Breast epithelium (tissue), 4 donors: ENCODE data around the gene CHIT1. TPM values are rescaled to one million over a fixed set of nuclear protein-coding genes. Genes with fewer than 3 reads are reported as not detected.
A peak's percentile ranks its signal among the peaks of the same experiment; 100 is the strongest.

Experiments
- DNase-seq, 2 donors: peaks; one replicate each; pipeline ENCODE4 v3.0.0-alpha.2; 2019; ENCODE audit warnings: low spot score in 2 of 2
- H3K27ac ChIP-seq, 2 donors: fragments of 200-600 bp; sonication (generic) in 1 of 2; one replicate each; pipeline ENCODE4 v1.5.1; 2016 to 2019; ENCODE audit warnings: mild to moderate bottlenecking in 1 of 2
- H3K27me3 ChIP-seq, 2 donors: fragments of 200-600 bp; sonication (generic) in 1 of 2; one replicate each; pipeline versions ENCODE4 v1.5.1 to v1.6.0; 2017 to 2019; ENCODE audit warnings: control low read depth in 1 of 2, mild to moderate bottlenecking in 1 of 2
- H3K36me3 ChIP-seq: fragments of 200-600 bp; one replicate; pipeline ENCODE4 v1.5.1; 2019
- H3K4me1 ChIP-seq, 2 donors: fragments of 200-600 bp; sonication (generic); one replicate each; pipeline ENCODE4 v1.5.1; 2016 to 2019; ENCODE audit warnings: control low read depth in 1 of 2
- H3K4me3 ChIP-seq, 3 donors: fragments of 200-600 bp; sonication (generic); 1 replicate in 2 of 3; 2 replicates in 1 of 3; pipeline ENCODE4 v1.5.1; 2016 to 2019; ENCODE audit warnings: mild to moderate bottlenecking in 3 of 3, moderate library complexity in 2 of 3
- H3K9me3 ChIP-seq, 2 donors: fragments of 200-600 bp; sonication (generic) in 1 of 2; one replicate each; pipeline ENCODE4 v1.5.1; 2016 to 2019; ENCODE audit warnings: control low read depth in 1 of 2
- POLR2A ChIP-seq: fragments of 450-650 bp; IDR thresholded peaks from one replicate; pipeline ENCODE4 v1.6.1; 2016; ENCODE audit warnings: antibody characterized with exemption, mild to moderate bottlenecking, moderate library complexity
- POLR2AphosphoS5 ChIP-seq, 3 donors: sonication (generic); formaldehyde crosslinking; IDR thresholded peaks; one replicate each; pipeline ENCODE4 v1.6.1; 2017; ENCODE audit warnings: antibody characterized with exemption in 3 of 3
- intact Hi-C: fragments of 100-400 bp; cut with DNase I; formaldehyde crosslinking; loops from one replicate; pipeline ENCODE4 v1.15.1; 2023; ENCODE audit warnings: low total_unique reads
- total RNA-seq, 3 donors: library from RNA; depleted of rRNA; stranded (reverse); fragments of >200 nt; gene quantifications; one replicate each; pipeline ENCODE4 v1.1.0, GENCODE V29; 2016
- TF ChIP-seq, protein P1 (sequence below), 3 donors: fragments of 450-650 bp; IDR thresholded peaks; one replicate each; pipeline ENCODE4 v1.5.1; 2016 to 2017; ENCODE audit warnings: antibody characterized with exemption in 3 of 3, mild to moderate bottlenecking in 3 of 3, moderate library complexity in 3 of 3

Gene CHIT1
- total RNA-seq, 3 donors from 2014 or later = 5.1 to 15.2 TPM; not detected in 1

DNA sequence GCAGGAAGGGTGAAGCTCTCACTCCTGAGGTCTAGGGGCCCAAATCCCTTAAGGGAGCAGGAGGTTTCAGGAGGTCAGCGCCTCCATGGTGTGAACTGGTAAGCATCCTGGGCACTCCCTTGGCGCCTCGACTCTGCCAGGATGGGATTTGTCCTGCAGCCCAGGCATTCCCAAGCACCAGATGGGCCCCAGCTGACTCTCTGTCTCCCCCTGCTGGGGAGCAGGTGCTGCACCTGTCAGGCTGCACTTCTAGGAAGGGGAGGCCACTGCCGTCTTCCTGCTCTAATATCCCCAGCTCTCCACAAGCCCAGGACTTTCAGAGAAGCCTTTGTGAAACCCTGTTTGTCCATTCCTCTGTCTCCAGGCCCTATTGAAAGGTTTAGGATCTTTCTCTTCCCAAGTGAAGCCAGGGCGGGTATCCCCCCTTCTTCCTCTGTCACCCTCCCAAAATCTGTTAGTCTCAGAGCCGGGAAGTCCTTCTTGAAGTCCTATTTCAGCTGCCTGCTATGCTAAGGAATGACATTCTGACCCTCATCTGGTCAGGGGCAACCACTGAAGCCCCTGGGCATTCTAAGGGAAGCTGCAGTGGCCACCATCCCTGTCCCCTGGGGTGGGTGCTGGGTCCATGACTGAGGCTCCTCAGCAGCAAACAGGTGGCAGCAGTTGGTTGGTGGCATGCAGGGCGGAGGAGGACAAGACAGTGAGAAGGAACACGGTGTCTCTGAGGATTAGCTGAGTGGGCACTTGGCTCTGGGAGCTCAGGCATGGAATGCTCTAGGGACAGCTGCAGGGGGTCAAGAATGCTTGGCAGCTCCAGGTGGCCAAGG, 57.1 kb downstream of the CHIT1 start:
- H3K4me1 ChIP-seq = no peaks in the 10 kb centered on the region
- no peaks in the 10 kb centered on the region for H3K27me3 ChIP-seq
- no peaks in the 10 kb centered on the region for H3K9me3 ChIP-seq
- H3K27ac ChIP-seq = no peak overlapping the region
- no peaks in the 10 kb centered on the region for H3K36me3 ChIP-seq
- H3K4me3 ChIP-seq = no peak overlapping the region
- no peak for TF ChIP-seq POLR2AphosphoS5 (IDR thresholded peaks at IDR 0.05)
- TF ChIP-seq, protein P1, sequence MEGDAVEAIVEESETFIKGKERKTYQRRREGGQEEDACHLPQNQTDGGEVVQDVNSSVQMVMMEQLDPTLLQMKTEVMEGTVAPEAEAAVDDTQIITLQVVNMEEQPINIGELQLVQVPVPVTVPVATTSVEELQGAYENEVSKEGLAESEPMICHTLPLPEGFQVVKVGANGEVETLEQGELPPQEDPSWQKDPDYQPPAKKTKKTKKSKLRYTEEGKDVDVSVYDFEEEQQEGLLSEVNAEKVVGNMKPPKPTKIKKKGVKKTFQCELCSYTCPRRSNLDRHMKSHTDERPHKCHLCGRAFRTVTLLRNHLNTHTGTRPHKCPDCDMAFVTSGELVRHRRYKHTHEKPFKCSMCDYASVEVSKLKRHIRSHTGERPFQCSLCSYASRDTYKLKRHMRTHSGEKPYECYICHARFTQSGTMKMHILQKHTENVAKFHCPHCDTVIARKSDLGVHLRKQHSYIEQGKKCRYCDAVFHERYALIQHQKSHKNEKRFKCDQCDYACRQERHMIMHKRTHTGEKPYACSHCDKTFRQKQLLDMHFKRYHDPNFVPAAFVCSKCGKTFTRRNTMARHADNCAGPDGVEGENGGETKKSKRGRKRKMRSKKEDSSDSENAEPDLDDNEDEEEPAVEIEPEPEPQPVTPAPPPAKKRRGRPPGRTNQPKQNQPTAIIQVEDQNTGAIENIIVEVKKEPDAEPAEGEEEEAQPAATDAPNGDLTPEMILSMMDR (IDR thresholded peaks at IDR 0.05) = peak; percentile 45 to 87 (median 69)
- peak; percentile 59 to 69 for DNase-seq
- intact Hi-C loops = no loop called here

DNA sequence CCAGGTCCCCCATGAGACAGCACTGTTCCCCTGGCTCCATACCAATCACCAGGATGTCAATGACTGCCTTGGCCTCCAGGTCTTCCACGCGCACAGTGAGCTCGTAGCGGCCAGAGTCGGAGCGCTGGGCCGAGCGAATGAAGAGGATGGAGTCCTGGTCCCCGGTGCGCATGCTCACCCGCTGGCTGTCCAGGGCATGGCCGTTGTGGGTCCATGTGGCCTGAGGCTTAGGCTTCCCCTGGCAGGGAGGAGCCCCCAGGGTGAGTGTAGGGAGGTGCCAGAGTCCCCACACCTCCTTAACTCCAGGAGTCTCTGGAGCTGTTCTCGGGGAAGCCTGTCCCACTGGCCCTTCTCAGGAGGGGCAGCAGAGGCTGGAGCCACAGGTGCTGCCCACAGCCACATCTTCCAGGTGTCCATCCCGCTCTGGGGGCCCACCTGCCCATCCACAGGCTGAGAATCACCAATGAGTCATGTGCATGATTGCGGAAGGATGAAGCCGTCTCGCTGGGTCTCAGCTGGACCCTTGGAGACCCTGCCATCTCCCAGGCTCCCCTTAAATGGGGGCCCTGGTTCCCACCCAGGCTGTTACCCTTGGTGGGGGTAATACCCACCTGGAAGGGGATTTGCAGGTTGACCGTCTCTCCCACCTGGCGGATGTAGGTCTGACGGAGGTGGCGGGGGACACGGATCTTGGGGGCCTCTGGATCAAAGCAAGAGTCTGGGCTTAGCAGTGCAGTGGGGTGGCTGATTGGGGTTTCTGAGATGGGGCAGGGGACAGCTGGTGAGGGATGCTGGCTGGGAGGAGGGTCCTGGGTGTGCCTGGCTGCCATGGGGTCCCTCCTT, 57.9 kb downstream of the CHIT1 start:
- no peak overlapping the region for H3K27ac ChIP-seq
- H3K9me3 ChIP-seq = no peaks in the 10 kb centered on the region
- no peaks in the 10 kb centered on the region for H3K27me3 ChIP-seq
- no peaks in the 10 kb centered on the region for H3K4me1 ChIP-seq
- peak in 1 of 2 donors; percentile 44 for DNase-seq
- no peak for TF ChIP-seq POLR2A
- TF ChIP-seq POLR2AphosphoS5 (IDR thresholded peaks at IDR 0.05) = no peak
- TF ChIP-seq, protein P1 (IDR thresholded peaks at IDR 0.05) = no peak
- intact Hi-C loops = no loop called here
- H3K4me3 ChIP-seq = no peak overlapping the region
- H3K36me3 ChIP-seq = no peaks in the 10 kb centered on the region

DNA sequence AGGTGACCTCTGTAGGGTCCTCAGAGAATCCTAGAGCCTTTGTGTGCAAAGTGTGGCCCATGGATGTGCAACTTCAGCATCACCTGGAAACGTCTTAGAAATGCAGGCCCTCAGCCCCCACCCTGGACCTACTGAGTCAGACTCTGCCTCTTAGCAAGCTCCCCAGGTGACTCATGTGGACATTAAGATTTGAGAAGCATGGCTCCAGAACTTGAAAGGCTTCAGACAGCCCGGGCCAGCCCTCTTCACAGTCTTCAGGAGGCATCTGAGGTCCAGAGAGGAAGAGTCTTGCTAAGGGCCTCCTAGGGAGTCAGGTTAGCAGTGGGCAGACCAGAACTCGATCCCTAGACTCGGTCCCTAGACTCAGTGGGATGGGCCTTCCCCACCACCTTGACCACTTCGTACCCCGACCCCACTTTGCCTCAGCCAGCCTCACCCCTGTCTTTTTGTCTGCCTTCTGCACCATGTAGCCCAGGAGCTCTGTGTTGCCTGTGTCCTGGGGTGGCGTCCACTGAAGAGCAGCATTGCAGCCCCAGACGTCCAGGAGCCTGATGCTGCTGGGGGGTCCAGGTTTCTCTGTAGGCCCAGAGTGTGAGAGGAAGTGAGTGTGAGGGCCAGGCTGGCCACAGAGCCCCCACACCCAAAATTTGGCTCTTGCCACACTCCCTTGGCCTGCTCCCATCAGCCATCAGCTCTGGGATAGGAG, 58.7 kb downstream of the CHIT1 start:
- H3K36me3 ChIP-seq = no peaks in the 10 kb centered on the region
- H3K4me1 ChIP-seq = no peaks in the 10 kb centered on the region
- no peak overlapping the region for H3K27ac ChIP-seq
- H3K9me3 ChIP-seq = no peaks in the 10 kb centered on the region
- TF ChIP-seq POLR2AphosphoS5 (IDR thresholded peaks at IDR 0.05) = no peak
- TF ChIP-seq POLR2A = no peak
- DNase-seq = no peak
- no peaks in the 10 kb centered on the region for H3K27me3 ChIP-seq
- intact Hi-C loops = no loop called here
- H3K4me3 ChIP-seq = no peak overlapping the region

DNA sequence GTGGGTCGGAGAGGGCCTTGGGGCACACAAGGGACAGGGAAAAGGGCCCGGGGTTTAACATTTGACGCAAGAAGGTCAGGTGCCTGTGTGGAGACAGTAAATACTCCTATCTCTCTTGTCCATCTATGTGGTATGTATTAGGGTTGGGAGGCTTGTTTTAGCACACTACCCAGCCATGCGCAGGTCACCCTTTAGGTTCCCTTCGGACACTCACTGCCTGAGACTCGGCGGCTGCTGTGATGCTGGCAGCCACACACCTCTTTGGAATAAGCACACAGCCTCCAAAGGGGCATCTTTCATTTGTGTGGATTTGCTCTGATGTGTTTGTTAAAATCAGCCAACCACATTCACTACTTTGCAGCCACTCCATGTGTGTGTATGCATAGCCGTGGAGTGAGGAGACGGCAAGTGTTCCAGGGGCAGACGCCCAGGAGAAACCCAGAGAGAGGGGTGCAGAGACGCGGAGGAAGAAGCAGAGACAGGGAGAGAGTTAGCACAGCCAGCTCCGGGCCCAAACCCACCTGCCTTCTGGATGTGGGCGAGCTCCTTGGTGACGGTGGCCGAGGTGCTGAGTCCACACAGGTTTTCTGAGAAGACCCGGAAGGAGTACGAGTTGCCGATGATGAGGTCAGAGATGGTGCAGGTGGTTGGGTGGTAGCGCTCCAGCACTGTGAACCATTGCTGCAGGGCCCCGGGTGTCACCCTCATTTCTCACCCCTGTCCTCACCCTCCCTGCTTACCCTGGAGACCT, 59.5 kb downstream of the CHIT1 start:
- TF ChIP-seq, protein P1 (IDR thresholded peaks at IDR 0.05) = no peak
- TF ChIP-seq POLR2A = no peak
- no peak for TF ChIP-seq POLR2AphosphoS5 (IDR thresholded peaks at IDR 0.05)
- no peaks in the 10 kb centered on the region for H3K9me3 ChIP-seq
- H3K27me3 ChIP-seq = no peaks in the 10 kb centered on the region
- no peak overlapping the region for H3K27ac ChIP-seq
- intact Hi-C loops = no loop called here
- H3K36me3 ChIP-seq = no peaks in the 10 kb centered on the region
- DNase-seq = no peak
- no peaks in the 10 kb centered on the region for H3K4me1 ChIP-seq
- H3K4me3 ChIP-seq = no peak overlapping the region

DNA sequence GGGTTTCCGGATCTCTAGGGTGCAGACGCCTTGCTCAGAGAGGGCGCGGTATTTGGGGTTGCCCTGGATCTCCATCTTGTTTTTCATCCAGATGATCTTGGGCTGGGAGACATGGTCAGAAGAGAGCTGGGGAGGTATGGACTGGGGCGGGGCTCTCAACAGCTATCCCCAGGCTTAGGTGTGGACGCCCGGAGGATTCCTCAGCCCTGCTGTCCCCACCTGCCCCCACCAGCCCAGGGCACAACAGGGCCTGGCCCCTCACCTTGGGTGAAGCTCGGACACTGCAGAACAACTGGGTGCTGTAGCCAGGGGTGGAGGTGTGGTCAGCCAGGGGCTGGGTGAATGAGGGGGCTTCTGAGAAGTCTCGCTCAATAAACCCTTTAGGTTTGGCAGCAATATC, 60.5 kb downstream of the CHIT1 start:
- no peaks in the 10 kb centered on the region for H3K27me3 ChIP-seq
- no peak overlapping the region for H3K27ac ChIP-seq
- no peak overlapping the region for H3K4me3 ChIP-seq
- H3K36me3 ChIP-seq = no peaks in the 10 kb centered on the region
- H3K4me1 ChIP-seq = no peaks in the 10 kb centered on the region
- intact Hi-C loops = no loop called here
- no peaks in the 10 kb centered on the region for H3K9me3 ChIP-seq
- DNase-seq = no peak
- TF ChIP-seq, protein P1 (IDR thresholded peaks at IDR 0.05) = no peak
- TF ChIP-seq POLR2A (no peak), POLR2AphosphoS5 (IDR thresholded peaks at IDR 0.05) (no peak)
